HT1080 (cell line): Measurements from ENCODE around the gene ITGAL. TPM values are rescaled to one million over a fixed set of nuclear protein-coding genes. Genes with fewer than 3 reads are reported as not detected.
A peak's percentile ranks its signal among the peaks of the same experiment; 100 is the strongest.

Source experiments
- DNase-seq: peaks from one replicate; pipeline ENCODE4 v3.0.0-alpha.2; 2015; ENCODE audit warnings: low read depth
- total RNA-seq: library from RNA; depleted of rRNA; stranded (reverse); fragments of >200 nt; shearing (Covaris generic); gene quantifications from 2 replicates; pipeline ENCODE4 v1.2.3, GENCODE V29; 2014

Gene ITGAL
- total RNA-seq, 1 experiment from 2014 or later, result not detected

- DNase-seq, result peak; percentile 68
These were observed 69.2 kb downstream of the ITGAL start for GRCh38 chr16:30541502-30542329.

GRCh38 chr16:30543067-30543466, 70.5 kb downstream of the ITGAL start:
- no peak for DNase-seq

GRCh38 chr16:30546115-30546514, 73.6 kb downstream of the ITGAL start:
- no peak for DNase-seq

GRCh38 chr16:30548416-30549253, 76.1 kb downstream of the ITGAL start:
- DNase-seq, result no peak

GRCh38 chr16:30551781-30552180, 79.2 kb downstream of the ITGAL start:
- DNase-seq, result no peak

GRCh38 chr16:30552956-30553355, 80.4 kb downstream of the ITGAL start:
- no peak for DNase-seq

- no peak for DNase-seq
These were observed 80.9 kb downstream of the ITGAL start for GRCh38 chr16:30553393-30553899.

- DNase-seq, result no peak
These were observed 82.2 kb downstream of the ITGAL start for GRCh38 chr16:30554557-30555314.

GRCh38 chr16:30555315-30556124, 83.0 kb downstream of the ITGAL start:
- no peak for DNase-seq

- no peak for DNase-seq
These were observed 83.6 kb downstream of the ITGAL start for GRCh38 chr16:30556125-30556473.

- DNase-seq, result no peak
These were observed 85.1 kb downstream of the ITGAL start for GRCh38 chr16:30557707-30557956.

- DNase-seq, result peak; percentile 98
These were observed 85.6 kb downstream of the ITGAL start, which contains the start of gene ZNF764 for GRCh38 chr16:30557957-30558788. Gene ZNF764, minus strand, starts transcription at chr16:30558374. Its CDS starts 192 bp downstream, at chr16:30558182.

GRCh38 chr16:30558789-30559377, 86.3 kb downstream of the ITGAL start:
- no peak for DNase-seq

GRCh38 chr16:30559690-30560089, 87.1 kb downstream of the ITGAL start:
- no peak for DNase-seq

- no peak for DNase-seq
These were observed 88.7 kb downstream of the ITGAL start for GRCh38 chr16:30561089-30561816.

GRCh38 chr16:30562021-30562420, 89.5 kb downstream of the ITGAL start:
- DNase-seq, result no peak

GRCh38 chr16:30565526-30565925, 93.0 kb downstream of the ITGAL start:
- no peak for DNase-seq

- no peak for DNase-seq
These were observed 93.4 kb downstream of the ITGAL start for GRCh38 chr16:30565984-30566383.

GRCh38 chr16:30566531-30566930, 94.0 kb downstream of the ITGAL start:
- no peak for DNase-seq
